ENCODE data around the gene WDR64. TPM values are rescaled to one million over a fixed set of nuclear protein-coding genes. Genes with fewer than 3 reads are reported as not detected.

WDR64 gene
- total RNA-seq, 4 donors from 2014 or later: not detected

GRCh38 chr1:241706257-241706656, 54.2 kb downstream of the WDR64 start:
- WGBS: 30% methylated on average over 2 of the region's 2 CpGs
- peaks cover 5% of the 10 kb centered on the region for H3K4me1 ChIP-seq
- H3K27me3 ChIP-seq: no peaks in the 10 kb centered on the region
- TF ChIP-seq EP300 (IDR thresholded peaks at IDR 0.05): no peak
- no peak for TF ChIP-seq POLR2A (IDR thresholded peaks at IDR 0.05)
- no peak for TF ChIP-seq CTCF (IDR thresholded peaks at IDR 0.05)
- no peak for TF ChIP-seq POLR2AphosphoS5 (IDR thresholded peaks at IDR 0.05)
- H3K27ac ChIP-seq: no peak overlapping the region
- no peaks in the 10 kb centered on the region for H3K36me3 ChIP-seq
- H3K9me3 ChIP-seq: no peaks in the 10 kb centered on the region
- DNase-seq (ENCODE audit: low spot score in 2 of 2): no peak
- no peak overlapping the region for H3K4me3 ChIP-seq

- TF ChIP-seq POLR2A (IDR thresholded peaks at IDR 0.05): no peak
- DNase-seq (ENCODE audit: low spot score in 2 of 2): no peak
- H3K27me3 ChIP-seq: no peaks in the 10 kb centered on the region
- H3K9me3 ChIP-seq: no peaks in the 10 kb centered on the region
- no peaks in the 10 kb centered on the region for H3K36me3 ChIP-seq
- 25% methylated on average over 2 of the region's 2 CpGs for WGBS
- peaks cover 5% of the 10 kb centered on the region for H3K4me1 ChIP-seq
- H3K4me3 ChIP-seq: no peak overlapping the region
- no peak overlapping the region for H3K27ac ChIP-seq
Observed at GRCh38 chr1:241706967-241707366, 54.9 kb downstream of the WDR64 start.

GRCh38 chr1:241707442-241707841, 55.4 kb downstream of the WDR64 start:
- no peak for TF ChIP-seq EP300 (IDR thresholded peaks at IDR 0.05)
- no peak for TF ChIP-seq POLR2AphosphoS5 (IDR thresholded peaks at IDR 0.05)
- no peak for TF ChIP-seq POLR2A (IDR thresholded peaks at IDR 0.05)
- TF ChIP-seq CTCF (IDR thresholded peaks at IDR 0.05): no peak
- 72% methylated on average over 2 of the region's 2 CpGs for WGBS
- DNase-seq (ENCODE audit: low spot score in 2 of 2): no peak
- Histone ChIP-seq H3K27ac (no peak overlapping the region), H3K27me3 (no peaks in the 10 kb centered on the region), H3K4me3 (no peak overlapping the region), H3K4me1 (peaks cover 5% of the 10 kb centered on the region), H3K9me3 (no peaks in the 10 kb centered on the region), H3K36me3 (no peaks in the 10 kb centered on the region)

- no peaks in the 10 kb centered on the region for H3K27me3 ChIP-seq
- no peak for TF ChIP-seq EP300 (IDR thresholded peaks at IDR 0.05)
- DNase-seq (ENCODE audit: low spot score in 2 of 2): no peak
- no peak overlapping the region for H3K27ac ChIP-seq
- H3K36me3 ChIP-seq: no peaks in the 10 kb centered on the region
- 76% methylated on average over 6 of the region's 6 CpGs for WGBS
- peaks cover 2% of the 10 kb centered on the region for H3K4me1 ChIP-seq
- no peak overlapping the region for H3K4me3 ChIP-seq
- no peaks in the 10 kb centered on the region for H3K9me3 ChIP-seq
Observed at GRCh38 chr1:241711326-241711725, 59.2 kb downstream of the WDR64 start.

- no peak for TF ChIP-seq POLR2AphosphoS5 (IDR thresholded peaks at IDR 0.05)
- no peak for TF ChIP-seq CTCF (IDR thresholded peaks at IDR 0.05)
- TF ChIP-seq POLR2A (IDR thresholded peaks at IDR 0.05): no peak
- no peak for TF ChIP-seq EP300 (IDR thresholded peaks at IDR 0.05)
- H3K27ac ChIP-seq: no peak overlapping the region
- WGBS: 61% methylated on average over 2 of the region's 2 CpGs
- H3K27me3 ChIP-seq: no peaks in the 10 kb centered on the region
- no peak overlapping the region for H3K4me3 ChIP-seq
- H3K36me3 ChIP-seq: no peaks in the 10 kb centered on the region
- no peak for DNase-seq (ENCODE audit: low spot score in 2 of 2)
- no peaks in the 10 kb centered on the region for H3K9me3 ChIP-seq
- H3K4me1 ChIP-seq: no peaks in the 10 kb centered on the region
Observed at GRCh38 chr1:241713316-241713715, 61.2 kb downstream of the WDR64 start.

- Histone ChIP-seq H3K36me3 (no peaks in the 10 kb centered on the region), H3K4me3 (no peak overlapping the region), H3K27ac (no peak overlapping the region), H3K9me3 (no peaks in the 10 kb centered on the region), H3K4me1 (no peaks in the 10 kb centered on the region), H3K27me3 (no peaks in the 10 kb centered on the region)
- DNase-seq (ENCODE audit: low spot score in 2 of 2): no peak
- WGBS: 89% methylated on average over 2 of the region's 2 CpGs
- TF ChIP-seq CTCF (IDR thresholded peaks at IDR 0.05) (no peak), EP300 (IDR thresholded peaks at IDR 0.05) (no peak), POLR2AphosphoS5 (IDR thresholded peaks at IDR 0.05) (no peak), POLR2A (IDR thresholded peaks at IDR 0.05) (no peak)
Observed at GRCh38 chr1:241714321-241715218, 62.5 kb downstream of the WDR64 start.
